ENCODE measurements around the gene CTSO. TPM values are rescaled to one million over a fixed set of nuclear protein-coding genes. Genes with fewer than 3 reads are reported as not detected.
"Not testable (repeated sequence)": the region's sequence is repeated elsewhere in the genome, so short reads cannot be mapped to it uniquely, and the experiment has no call there.

The CTSO gene
- total RNA-seq, 1 donor from 2014 or later, result 8.7 TPM

GRCh38 chr4:155906554-155907247 is 47.0 kb downstream of the CTSO start:
- DNase-seq, result no peak

GRCh38 chr4:155904331-155904730 is 49.3 kb downstream of the CTSO start:
- DNase-seq, result no peak

GRCh38 chr4:155903453-155903852 is 50.2 kb downstream of the CTSO start, which contains the start of gene TDO2:
TSS of gene TDO2 (plus strand) at chr4:155903696. CDS start at chr4:155903759, 63 bp downstream.
- DNase-seq, result no peak

GRCh38 chr4:155901013-155901412 is 52.7 kb downstream of the CTSO start:
- no peak for DNase-seq

GRCh38 chr4:155900381-155900780 is 53.3 kb downstream of the CTSO start:
- DNase-seq, result no peak

GRCh38 chr4:155899891-155900290 is 53.8 kb downstream of the CTSO start:
- DNase-seq, result no peak

GRCh38 chr4:155898371-155898770 is 55.3 kb downstream of the CTSO start:
- not testable (repeated sequence) for DNase-seq

GRCh38 chr4:155891058-155891457 is 62.6 kb downstream of the CTSO start:
- no peak for DNase-seq

- DNase-seq, result no peak
Observed at GRCh38 chr4:155889946-155890345, 63.7 kb downstream of the CTSO start.

GRCh38 chr4:155889031-155889793 is 64.5 kb downstream of the CTSO start:
- no peak for DNase-seq

- no peak for DNase-seq
Observed at GRCh38 chr4:155887847-155888570, 65.7 kb downstream of the CTSO start.

GRCh38 chr4:155887045-155887444 is 66.6 kb downstream of the CTSO start:
- DNase-seq, result no peak

- no peak for DNase-seq
Observed at GRCh38 chr4:155885666-155886065, 68.0 kb downstream of the CTSO start.

- DNase-seq, result no peak
Observed at GRCh38 chr4:155883895-155884294, 69.8 kb downstream of the CTSO start.

- no peak for DNase-seq
Observed at GRCh38 chr4:155881555-155881954, 72.1 kb downstream of the CTSO start.

- DNase-seq, result no peak
Observed at GRCh38 chr4:155879767-155880166, 73.9 kb downstream of the CTSO start.

- no peak for DNase-seq
Observed at GRCh38 chr4:155878611-155879010, 75.1 kb downstream of the CTSO start.

GRCh38 chr4:155877971-155878370 is 75.7 kb downstream of the CTSO start:
- no peak for DNase-seq

- no peak for DNase-seq
Observed at GRCh38 chr4:155875878-155876277, 77.8 kb downstream of the CTSO start.
